HUES64 (cell line): ENCODE data around the gene SLC38A3.

Experiments used
- H3K27ac ChIP-seq: 2 replicates; pipeline ENCODE4 v1.7.0; 2013; ENCODE audit warnings: low read depth, low read length, inconsistent platforms
- H3K27me3 ChIP-seq: 2 replicates; pipeline ENCODE4 v1.6.1; 2013; ENCODE audit warnings: mild to moderate bottlenecking, low read length; ENCODE audit not compliant: insufficient read depth
- H3K36me3 ChIP-seq: 2 replicates; pipeline ENCODE4 v1.6.1; 2013; ENCODE audit warnings: mild to moderate bottlenecking, low read length; ENCODE audit not compliant: insufficient read depth
- H3K4me1 ChIP-seq: 2 replicates; pipeline ENCODE4 v1.6.1; 2013; ENCODE audit warnings: mild to moderate bottlenecking, low read length, moderate library complexity; ENCODE audit not compliant: insufficient read depth
- H3K4me3 ChIP-seq: 2 replicates; pipeline ENCODE4 v1.5.1; 2013; ENCODE audit warnings: mild to moderate bottlenecking, low read length, moderate library complexity
- H3K9ac ChIP-seq: 2 replicates; pipeline ENCODE4 v1.6.1; 2013; ENCODE audit warnings: mild to moderate bottlenecking, low read depth, low read length
- H3K9me3 ChIP-seq: 2 replicates; pipeline ENCODE4 v1.6.1; 2013; ENCODE audit warnings: low read depth, low read length; ENCODE audit not compliant: insufficient read depth
- WGBS: fragments of 150-250, 120-280 bp; methylation state at CpG from one replicate; pipeline ENCODE4 v1.1.7; 2013; ENCODE audit warnings: missing lambda C conversion rate; 5-methylcytosine and 5-hydroxymethylcytosine counted together

The SLC38A3 gene

DNA sequence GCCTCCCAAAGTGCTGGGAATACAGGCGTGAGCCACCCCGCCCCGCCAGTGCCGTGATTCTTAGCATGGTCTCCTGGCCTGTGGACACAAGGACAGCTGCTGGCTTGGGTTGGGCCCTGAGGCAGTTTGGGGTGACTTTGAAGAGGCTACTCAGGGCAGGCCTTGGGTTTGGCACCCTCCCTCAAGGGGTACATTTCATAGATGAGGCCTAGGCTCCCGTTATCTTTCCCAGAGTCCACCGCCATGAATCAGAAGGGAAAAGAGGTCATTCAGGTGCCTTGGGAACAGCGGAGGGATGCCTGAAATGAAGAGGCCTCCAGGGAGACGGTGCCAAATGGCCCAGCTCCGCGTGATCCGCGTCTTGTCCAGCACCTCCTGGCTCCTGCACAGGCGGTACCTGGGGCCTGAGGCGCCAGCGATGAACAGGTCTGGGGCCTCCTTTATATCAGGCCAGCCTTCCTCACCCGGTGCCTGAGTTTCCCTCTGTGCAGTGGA, 40.2 kb downstream of the SLC38A3 start:
- Histone ChIP-seq H3K27me3 (no peaks in the 10 kb centered on the region), H3K4me3 (0 out of 2 replicates have a peak overlapping the region, but pooled peaks have one; percentile 31), H3K36me3 (peaks cover 16% of the 10 kb centered on the region), H3K27ac (peak overlapping the region; percentile 93), H3K9me3 (no peaks in the 10 kb centered on the region), H3K9ac (peak overlapping the region; percentile 54), H3K4me1 (peaks cover 36% of the 10 kb centered on the region)
- WGBS: 83% methylated on average over 16 of the region's 16 CpGs

DNA sequence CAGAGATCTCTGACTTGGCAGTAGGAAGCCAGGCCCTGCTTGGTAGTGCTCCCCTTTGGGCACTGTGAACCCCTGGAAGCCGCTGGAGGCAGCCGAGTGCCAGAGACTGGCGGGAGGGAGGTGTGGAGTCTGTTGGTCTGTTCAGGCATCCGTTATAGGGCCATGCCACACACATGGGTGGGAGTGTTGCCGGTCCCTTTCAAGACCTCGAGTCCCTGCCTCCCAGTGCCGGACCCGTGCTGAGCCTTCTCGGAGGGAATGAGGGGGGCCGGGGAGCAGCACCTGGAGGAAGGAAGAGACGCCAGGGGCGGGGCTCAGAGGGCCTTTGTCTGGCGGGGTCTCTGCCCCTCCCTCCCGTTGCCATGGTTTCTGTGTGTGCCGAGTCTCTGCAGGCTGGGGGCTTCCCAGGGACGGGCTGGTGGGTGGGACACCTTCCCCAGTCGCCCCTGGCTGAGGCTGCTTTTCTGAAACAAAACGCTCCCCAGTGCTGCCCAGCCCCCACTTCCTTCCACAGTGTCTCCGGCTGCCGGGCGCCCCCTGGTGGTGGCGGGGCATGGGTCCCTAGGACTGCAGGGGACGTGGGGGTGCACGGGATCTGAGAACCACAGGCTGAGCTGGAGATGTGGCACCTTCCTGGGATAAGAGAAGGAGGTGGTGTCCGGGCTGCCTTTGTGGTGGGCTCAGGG, 40.9 kb downstream of the SLC38A3 start:
- WGBS: 4% methylated on average over 24 of the region's 25 CpGs
- no peaks in the 10 kb centered on the region for H3K9me3 ChIP-seq
- peaks cover 16% of the 10 kb centered on the region for H3K36me3 ChIP-seq
- no peaks in the 10 kb centered on the region for H3K27me3 ChIP-seq
- peak overlapping the region; percentile 31 for H3K4me3 ChIP-seq
- peak overlapping the region; percentile 93 for H3K27ac ChIP-seq
- H3K4me1 ChIP-seq: peaks cover 36% of the 10 kb centered on the region
- peak overlapping the region; percentile 54 for H3K9ac ChIP-seq

DNA sequence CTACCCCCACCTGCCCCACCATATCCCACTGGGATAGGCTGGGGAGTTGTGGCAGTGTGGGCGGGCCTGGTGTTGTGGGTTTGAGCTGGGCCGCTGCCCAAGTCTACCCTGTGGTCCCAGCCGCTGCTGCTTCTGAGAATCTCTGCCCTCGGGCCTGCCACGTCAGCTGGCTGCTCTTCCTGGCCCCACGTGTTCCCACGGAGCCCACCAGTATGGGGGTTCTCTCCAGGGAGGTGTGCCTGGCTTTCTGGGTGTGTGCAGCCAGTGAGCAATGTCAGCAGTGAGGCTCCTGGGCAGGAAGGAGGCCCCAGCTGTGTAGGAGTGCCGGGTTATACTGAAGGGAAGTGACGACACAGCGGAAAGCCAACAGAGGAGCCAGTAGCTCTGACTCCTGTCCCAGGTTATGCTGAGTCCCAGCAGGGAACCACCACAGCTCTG, 41.5 kb downstream of the SLC38A3 start:
- H3K4me3 ChIP-seq: no peak overlapping the region
- H3K27ac ChIP-seq: peak overlapping the region; percentile 93
- WGBS: 37% methylated on average over 10 of the region's 10 CpGs
- peaks cover 16% of the 10 kb centered on the region for H3K36me3 ChIP-seq
- H3K27me3 ChIP-seq: no peaks in the 10 kb centered on the region
- peaks cover 32% of the 10 kb centered on the region for H3K4me1 ChIP-seq
- peak overlapping the region; percentile 46 for H3K9ac ChIP-seq
- H3K9me3 ChIP-seq: no peaks in the 10 kb centered on the region

DNA sequence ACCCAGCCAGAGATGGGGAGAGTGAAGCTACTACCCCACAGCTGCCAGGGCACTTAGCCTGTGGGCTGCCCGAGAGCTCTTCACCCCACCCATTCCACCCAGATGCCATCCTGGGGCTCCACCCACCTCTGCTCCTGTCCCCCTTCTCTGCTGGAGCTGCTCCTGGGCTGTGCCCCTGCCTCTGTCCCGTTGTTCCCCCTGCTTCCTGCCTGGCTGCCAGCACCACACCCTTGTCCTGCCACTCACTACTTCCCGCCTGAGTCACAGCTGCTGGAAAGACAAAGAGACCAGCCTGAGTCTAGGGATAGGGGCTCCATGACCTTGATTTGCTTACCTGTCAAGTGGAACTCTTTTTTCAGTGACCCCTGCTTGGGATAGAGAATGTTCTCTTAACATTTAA, 43.3 kb downstream of the SLC38A3 start:
- H3K4me1 ChIP-seq: peaks cover 16% of the 10 kb centered on the region
- H3K27ac ChIP-seq: no peak overlapping the region
- no peak overlapping the region for H3K9ac ChIP-seq
- WGBS: 86% methylated on average over 3 of the region's 3 CpGs
- no peaks in the 10 kb centered on the region for H3K27me3 ChIP-seq
- H3K36me3 ChIP-seq: peaks cover 34% of the 10 kb centered on the region
- H3K9me3 ChIP-seq: no peaks in the 10 kb centered on the region
- H3K4me3 ChIP-seq: no peak overlapping the region

DNA sequence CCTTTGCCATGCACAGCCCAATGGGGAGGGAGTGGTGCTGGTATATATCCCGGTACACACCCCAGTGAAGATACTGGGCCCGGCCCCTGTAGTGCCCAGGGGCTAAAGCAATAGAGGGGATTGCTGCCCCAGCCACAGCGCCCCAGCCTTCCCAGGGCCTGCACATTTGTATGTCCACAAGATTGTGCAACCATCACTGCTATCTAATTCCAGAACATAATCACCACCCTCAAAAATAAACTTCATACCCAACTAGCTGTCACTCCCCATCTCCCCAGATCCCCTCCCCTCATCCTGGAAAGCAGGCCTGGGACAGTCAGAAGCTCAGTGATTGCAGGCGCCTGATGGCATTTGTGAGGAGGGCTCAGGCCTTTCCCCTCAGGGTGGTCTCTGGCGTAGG, 44.4 kb downstream of the SLC38A3 start:
- peaks cover 16% of the 10 kb centered on the region for H3K4me1 ChIP-seq
- H3K27me3 ChIP-seq: no peaks in the 10 kb centered on the region
- H3K9ac ChIP-seq: no peak overlapping the region
- H3K27ac ChIP-seq: no peak overlapping the region
- 97% methylated on average over 5 of the region's 5 CpGs for WGBS
- peaks cover 42% of the 10 kb centered on the region for H3K36me3 ChIP-seq
- no peak overlapping the region for H3K4me3 ChIP-seq
- H3K9me3 ChIP-seq: no peaks in the 10 kb centered on the region

DNA sequence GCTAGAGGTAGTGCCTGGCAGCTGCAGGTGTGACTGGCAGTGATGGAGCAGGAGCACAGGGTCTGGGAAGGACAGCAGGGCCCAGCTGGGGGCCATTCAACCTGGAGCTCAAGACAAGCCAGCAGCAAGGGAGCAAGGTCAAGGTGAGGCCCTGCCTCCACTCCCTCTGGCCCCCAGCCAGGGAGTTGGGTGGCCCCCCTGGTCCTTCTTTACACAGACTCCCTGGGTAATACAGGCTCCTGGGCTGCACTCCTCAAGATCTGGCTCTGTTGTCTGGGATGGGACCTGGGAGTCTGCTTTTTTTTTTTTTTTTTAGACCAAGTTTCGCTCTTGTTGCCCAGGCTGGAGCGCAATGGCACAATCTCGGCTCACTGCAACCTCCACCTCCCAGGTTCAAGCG, 45.4 kb downstream of the SLC38A3 start:
- Histone ChIP-seq H3K9me3 (no peaks in the 10 kb centered on the region), H3K36me3 (peaks cover 52% of the 10 kb centered on the region), H3K27ac (no peak overlapping the region), H3K4me1 (peaks cover 14% of the 10 kb centered on the region), H3K9ac (no peak overlapping the region), H3K27me3 (no peaks in the 10 kb centered on the region), H3K4me3 (no peak overlapping the region)
- 92% methylated on average over 4 of the region's 4 CpGs for WGBS

DNA sequence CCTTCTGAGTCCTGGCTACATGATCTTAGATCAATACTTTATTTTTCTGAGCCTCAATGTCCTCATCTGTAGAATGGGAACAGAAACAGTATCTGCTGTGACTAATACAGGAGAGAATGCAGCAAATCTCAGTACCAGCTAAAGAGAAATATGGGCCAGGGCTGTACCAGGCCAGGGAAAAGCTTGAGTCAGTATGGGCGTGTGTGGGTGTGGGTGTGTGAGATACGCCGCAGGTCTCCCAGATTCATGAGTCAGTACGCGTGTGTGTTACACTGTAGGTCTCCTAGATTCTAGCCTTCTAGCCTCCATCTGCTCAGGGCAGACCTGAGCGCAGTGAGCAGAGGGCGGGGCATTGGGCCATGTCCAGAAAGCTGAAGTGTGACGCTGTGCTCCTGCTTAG, 46.1 kb downstream of the SLC38A3 start:
- no peak overlapping the region for H3K27ac ChIP-seq
- H3K9me3 ChIP-seq: no peaks in the 10 kb centered on the region
- H3K36me3 ChIP-seq: peaks cover 55% of the 10 kb centered on the region
- no peak overlapping the region for H3K9ac ChIP-seq
- peaks cover 10% of the 10 kb centered on the region for H3K4me1 ChIP-seq
- H3K27me3 ChIP-seq: no peaks in the 10 kb centered on the region
- H3K4me3 ChIP-seq: no peak overlapping the region
- WGBS: 95% methylated on average over 8 of the region's 8 CpGs

DNA sequence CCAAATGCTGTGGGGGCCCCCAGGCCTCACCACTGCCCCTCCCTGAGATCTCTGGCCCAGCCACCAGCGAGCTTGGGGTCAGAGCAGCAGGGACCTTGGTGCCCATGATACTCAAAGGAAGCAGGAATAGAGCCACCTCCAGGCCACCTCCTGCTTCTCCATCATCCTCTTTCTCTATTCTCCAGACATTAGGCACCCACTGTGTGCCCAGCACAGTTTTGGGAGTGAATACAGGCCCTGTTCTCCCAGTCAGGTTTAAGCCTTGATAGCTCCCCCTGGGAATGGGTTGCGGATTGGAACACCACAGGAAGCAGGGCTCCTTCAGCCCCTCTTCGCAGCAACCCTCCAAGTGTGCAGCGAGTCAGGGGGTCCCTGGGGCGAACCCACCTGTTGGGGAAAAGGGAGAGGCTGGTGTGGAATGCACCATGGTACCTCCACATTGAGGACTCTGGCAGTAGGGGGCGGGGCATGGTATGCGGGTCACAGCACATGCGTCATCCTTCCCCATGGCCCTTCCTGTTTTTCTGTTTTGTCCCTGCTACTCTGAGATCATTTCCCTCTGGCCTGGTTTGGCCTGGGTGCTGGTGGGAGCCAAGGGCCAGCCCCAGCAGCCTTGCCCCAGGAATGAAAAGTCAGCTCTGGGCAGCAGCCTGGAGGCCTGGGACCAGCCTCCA, 49.6 kb downstream of the SLC38A3 start:
- Histone ChIP-seq H3K27me3 (no peaks in the 10 kb centered on the region), H3K4me3 (no peak overlapping the region), H3K9me3 (no peaks in the 10 kb centered on the region), H3K36me3 (peaks cover 67% of the 10 kb centered on the region), H3K4me1 (no peaks in the 10 kb centered on the region; the same call in 1 of the 2 replicates), H3K9ac (no peak overlapping the region), H3K27ac (no peak overlapping the region)
- WGBS: 85% methylated on average over 8 of the region's 8 CpGs

DNA sequence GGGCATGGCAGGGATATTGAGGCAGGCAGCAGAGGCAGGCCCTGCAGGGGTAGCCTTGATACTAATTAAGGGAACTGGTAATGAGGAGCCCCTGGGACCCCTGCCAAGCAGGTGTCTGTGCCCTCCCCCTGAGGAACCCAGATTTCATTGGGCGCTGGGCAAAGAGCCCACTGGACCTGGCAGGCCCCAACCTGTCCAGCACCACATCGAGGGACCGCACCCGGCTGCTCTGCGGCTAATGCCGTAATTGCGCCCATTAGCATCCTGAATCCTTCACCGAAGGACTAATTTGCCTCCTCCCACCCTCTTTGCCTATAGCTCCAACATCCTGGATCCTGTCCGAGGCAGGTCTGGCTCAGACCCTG, 50.2 kb downstream of the SLC38A3 start:
- no peak overlapping the region for H3K4me3 ChIP-seq
- H3K36me3 ChIP-seq: peaks cover 62% of the 10 kb centered on the region
- no peaks in the 10 kb centered on the region for H3K9me3 ChIP-seq
- no peaks in the 10 kb centered on the region for H3K27me3 ChIP-seq
- H3K27ac ChIP-seq: no peak overlapping the region
- H3K9ac ChIP-seq: no peak overlapping the region
- no peaks in the 10 kb centered on the region; the same call in 1 of the 2 replicates for H3K4me1 ChIP-seq
- 97% methylated on average over 9 of the region's 9 CpGs for WGBS

DNA sequence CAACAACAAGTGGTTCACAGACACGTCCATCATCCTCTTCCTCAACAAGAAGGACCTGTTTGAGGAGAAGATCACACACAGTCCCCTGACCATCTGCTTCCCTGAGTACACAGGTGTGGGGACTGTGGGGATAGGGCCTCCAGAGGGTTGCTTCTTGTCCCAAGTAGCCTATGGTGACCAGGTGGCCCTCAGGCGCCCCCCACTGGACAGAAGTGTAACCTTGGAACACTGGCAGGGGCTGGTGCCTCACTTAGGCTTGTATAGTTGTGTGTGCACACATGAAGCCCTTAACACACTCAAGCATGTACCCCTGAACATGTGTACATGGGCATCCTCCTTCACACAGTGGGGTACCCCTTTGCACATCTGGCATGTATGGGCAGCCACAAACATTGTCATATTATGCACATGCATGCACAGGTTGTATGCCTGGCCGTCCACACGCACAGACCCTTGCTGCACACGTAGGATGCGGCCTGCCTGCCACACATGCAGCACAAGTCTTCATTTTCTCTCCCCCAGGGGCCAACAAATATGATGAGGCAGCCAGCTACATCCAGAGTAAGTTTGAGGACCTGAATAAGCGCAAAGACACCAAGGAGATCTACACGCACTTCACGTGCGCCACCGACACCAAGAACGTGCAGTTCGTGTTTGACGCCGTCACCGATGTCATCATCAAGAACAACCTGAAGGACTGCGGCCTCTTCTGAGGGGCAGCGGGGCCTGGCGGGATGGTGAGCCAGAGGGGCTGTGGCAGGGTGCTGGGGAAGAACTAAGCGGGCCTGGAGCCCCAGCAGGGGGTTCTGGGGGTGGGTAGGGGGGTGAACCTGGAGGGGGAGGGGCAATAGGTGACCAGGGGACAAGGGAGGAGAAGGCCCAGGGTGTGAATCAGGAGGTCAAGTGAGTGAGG, 52.2 kb downstream of the SLC38A3 start:
- WGBS: 90% methylated on average over 20 of the region's 20 CpGs
- no peaks in the 10 kb centered on the region for H3K9me3 ChIP-seq
- no peak overlapping the region for H3K9ac ChIP-seq
- no peak overlapping the region for H3K27ac ChIP-seq
- H3K27me3 ChIP-seq: no peaks in the 10 kb centered on the region
- peaks cover 11% of the 10 kb centered on the region for H3K4me1 ChIP-seq
- no peak overlapping the region for H3K4me3 ChIP-seq
- peaks cover 56% of the 10 kb centered on the region for H3K36me3 ChIP-seq
